IMR-90 (cell line): ENCODE measurements around the gene GCC2. TPM values are rescaled to one million over a fixed set of nuclear protein-coding genes. Genes with fewer than 3 reads are reported as not detected.

Experiments
- ATAC-seq: fragments of 200-7000 bp; cut with Tn5 transposase; 2 replicates; pipeline ENCODE4 v1.9.1; 2020; ENCODE audit warnings: low read depth, mild to moderate bottlenecking, moderate library complexity
- BruUV-seq: library from RNA; stranded (reverse); fragments of 400-500 nt; replicated peaks from 2 replicates; lab custom pipeline; 2021; lab: Mats Ljungman, UMichigan
- CTCF ChIA-PET: fragments of 300-600 bp; formaldehyde crosslinking; extraction: SDS; loops from one replicate; lab custom pipeline; 2021; ENCODE audit warnings: antibody characterized with exemption; lab: Yijun Ruan, JAX
- POLR2A ChIA-PET: fragments of 300-600 bp; sonication (Branson Sonifier 250); formaldehyde crosslinking; loops from one replicate; lab custom pipeline; 2022; ENCODE audit warnings: antibody characterized with exemption; ENCODE audit not compliant: unreplicated experiment; lab: Charles Lee
- DNase-seq: peaks from one replicate; pipeline ENCODE4 v3.0.0; 2013
- H2AFZ ChIP-seq: replicated peaks from 2 replicates; pipeline ENCODE3; 2013; ENCODE audit warnings: low read length, mild to moderate bottlenecking; ENCODE audit not compliant: poor library complexity
- H2AK5ac ChIP-seq: 2 replicates; pipeline ENCODE4 v1.6.1; 2013; ENCODE audit warnings: low read depth, low read length, inconsistent platforms
- H2AK9ac ChIP-seq: replicated peaks from 2 replicates; pipeline ENCODE3; 2013; ENCODE audit warnings: mild to moderate bottlenecking, low read depth, low read length, moderate library complexity; ENCODE audit not compliant: poor library complexity
- H2BK120ac ChIP-seq: 2 replicates; pipeline ENCODE4 v1.6.1; 2013; ENCODE audit warnings: low read depth, low read length, inconsistent platforms
- H2BK15ac ChIP-seq: 3 replicates; pipeline ENCODE4 v1.6.1; 2013; ENCODE audit warnings: low read depth, low read length, inconsistent platforms
- H2BK20ac ChIP-seq: 2 replicates; pipeline ENCODE4 v1.6.1; 2013; ENCODE audit warnings: low read depth, mild to moderate bottlenecking, inconsistent platforms, low read length, moderate library complexity
- H2BK5ac ChIP-seq: 2 replicates; pipeline ENCODE4 v1.6.1; 2013; ENCODE audit warnings: mild to moderate bottlenecking, low read depth, low read length, inconsistent platforms; ENCODE audit not compliant: poor library complexity, severe bottlenecking
- H3K14ac ChIP-seq: replicated peaks from 2 replicates; pipeline ENCODE4 v1.6.1; 2013; ENCODE audit warnings: low read depth, low read length, inconsistent platforms
- H3K18ac ChIP-seq: 2 replicates; pipeline ENCODE4 v1.6.1; 2013; ENCODE audit warnings: low read depth, low read length, control low read depth
- H3K23ac ChIP-seq: 2 replicates; pipeline ENCODE4 v1.6.1; 2013; ENCODE audit warnings: low read depth, low read length, inconsistent platforms
- H3K27ac ChIP-seq: 2 replicates; pipeline ENCODE4 v1.5.1; 2013; ENCODE audit warnings: mild to moderate bottlenecking, control low read depth, low read length; ENCODE audit not compliant: insufficient read depth
- H3K27me3 ChIP-seq: 2 replicates; pipeline ENCODE4 v1.6.1; 2013; ENCODE audit warnings: low read length; ENCODE audit not compliant: control insufficient read depth, insufficient read depth
- H3K36me3 ChIP-seq: 2 replicates; pipeline ENCODE4 v1.6.1; 2013; ENCODE audit warnings: low read length, mixed read lengths; ENCODE audit not compliant: control insufficient read depth, insufficient read depth
- H3K4ac ChIP-seq: 2 replicates; pipeline ENCODE4 v1.6.1; 2013; ENCODE audit warnings: low read depth, low read length, inconsistent platforms
- H3K4me1 ChIP-seq: 2 replicates; pipeline ENCODE4 v1.6.1; 2013; ENCODE audit warnings: low read length, mixed read lengths; ENCODE audit not compliant: control insufficient read depth, insufficient read depth
- H3K4me2 ChIP-seq: 2 replicates; pipeline ENCODE4 v1.6.1; 2013; ENCODE audit warnings: low read depth, mild to moderate bottlenecking, control low read depth, low read length, moderate library complexity
- H3K4me3 ChIP-seq: 2 replicates; pipeline ENCODE4 v1.5.1; 2013; ENCODE audit warnings: low read depth, mild to moderate bottlenecking, control low read depth, low read length, moderate library complexity; ENCODE audit not compliant: insufficient read depth
- H3K56ac ChIP-seq: 2 replicates; pipeline ENCODE4 v1.6.1; 2013; ENCODE audit warnings: low read length, inconsistent platforms; ENCODE audit not compliant: insufficient read depth; ENCODE audit errors: extremely low read depth
- H3K79me1 ChIP-seq, 2 experiments: 2 replicates each; pipeline ENCODE4 v1.6.1; 2013; ENCODE audit warnings: low read length in 2 of 2, inconsistent platforms in 1 of 2, low read depth in 1 of 2
- H3K9ac ChIP-seq: 2 replicates; pipeline ENCODE4 v1.6.1; 2013; ENCODE audit warnings: low read depth, low read length, control low read depth
- H3K9me1 ChIP-seq: 2 replicates; pipeline ENCODE4 v1.6.1; 2013; ENCODE audit warnings: low read length, inconsistent platforms; ENCODE audit not compliant: insufficient read depth
- H3K9me3 ChIP-seq: 2 replicates; pipeline ENCODE4 v1.6.1; 2013; ENCODE audit warnings: low read length; ENCODE audit not compliant: control insufficient read depth, insufficient read depth
- H4K20me1 ChIP-seq: 2 replicates; pipeline ENCODE4 v1.6.1; 2013; ENCODE audit warnings: low read length, inconsistent platforms; ENCODE audit not compliant: insufficient read depth
- H4K5ac ChIP-seq: 2 replicates; pipeline ENCODE4 v1.6.1; 2013; ENCODE audit warnings: mild to moderate bottlenecking, low read depth, low read length, control low read depth
- H4K8ac ChIP-seq, 2 experiments: 2 replicates each; pipeline ENCODE4 v1.6.1; 2013; ENCODE audit warnings: low read depth in 2 of 2, low read length in 2 of 2, control low read depth in 1 of 2, inconsistent platforms in 1 of 2
- H4K91ac ChIP-seq: 2 replicates; pipeline ENCODE4 v1.6.1; 2013; ENCODE audit warnings: low read depth, low read length, inconsistent platforms; ENCODE audit not compliant: insufficient read depth
- BHLHE40 ChIP-seq: fragments of 150-350 bp; IDR thresholded peaks from 2 replicates; pipeline ENCODE4 v1.6.1; 2016; ENCODE audit warnings: mild to moderate bottlenecking, low read depth, low read length
- CEBPB ChIP-seq: IDR thresholded peaks from 2 replicates; pipeline ENCODE4 v1.6.1; 2012; ENCODE audit warnings: low read depth, low read length, improper control_type of control experiment
- CHD1 ChIP-seq: IDR thresholded peaks from 2 replicates; pipeline ENCODE4 v1.6.1; 2012; ENCODE audit warnings: low read depth, low read length, improper control_type of control experiment
- CTCF ChIP-seq: conservative IDR thresholded peaks from 2 replicates; pipeline ENCODE4 v1.5.1; 2012; ENCODE audit warnings: mild to moderate bottlenecking, low read depth, low read length, improper control_type of control experiment
- ELK1 ChIP-seq: fragments of 150-350 bp; IDR thresholded peaks from 2 replicates; pipeline ENCODE4 v1.6.1; 2016; ENCODE audit warnings: low read depth, mild to moderate bottlenecking, low read length, moderate library complexity, borderline replicate concordance
- FOS ChIP-seq: fragments of 150-350 bp; IDR thresholded peaks from 2 replicates; pipeline ENCODE4 v1.6.1; 2016; ENCODE audit warnings: low read depth, low read length
- MAFK ChIP-seq: IDR thresholded peaks from 2 replicates; pipeline ENCODE4 v1.6.1; 2012; ENCODE audit warnings: low read depth, low read length, improper control_type of control experiment
- MAZ ChIP-seq: IDR thresholded peaks from 2 replicates; pipeline ENCODE4 v1.6.1; 2012; ENCODE audit warnings: low read depth, mild to moderate bottlenecking, low read length, improper control_type of control experiment, moderate library complexity, borderline replicate concordance
- MXI1 ChIP-seq: IDR thresholded peaks from 2 replicates; pipeline ENCODE4 v1.6.1; 2012; ENCODE audit warnings: low read depth, mild to moderate bottlenecking, low read length, moderate library complexity, borderline replicate concordance
- NFE2L2 ChIP-seq: fragments of 150-350 bp; IDR thresholded peaks from 2 replicates; pipeline ENCODE4 v1.6.1; 2016; ENCODE audit warnings: low read depth, mild to moderate bottlenecking, low read length
- POLR2A ChIP-seq: IDR thresholded peaks from 2 replicates; pipeline ENCODE4 v1.6.1; 2012; ENCODE audit warnings: mild to moderate bottlenecking, low read depth, low read length
- RAD21 ChIP-seq: IDR thresholded peaks from 2 replicates; pipeline ENCODE4 v1.6.1; 2012; ENCODE audit warnings: low read length, improper control_type of control experiment
- RCOR1 ChIP-seq: IDR thresholded peaks from 2 replicates; pipeline ENCODE4 v1.6.1; 2012; ENCODE audit warnings: mild to moderate bottlenecking, low read length, improper control_type of control experiment; ENCODE audit not compliant: insufficient replicate concordance
- RFX5 ChIP-seq: IDR thresholded peaks from 2 replicates; pipeline ENCODE4 v1.8.0; 2012; ENCODE audit warnings: low read depth, mild to moderate bottlenecking, low read length, moderate library complexity
- SMC3 ChIP-seq: fragments of 150-350 bp; IDR thresholded peaks from 2 replicates; pipeline ENCODE4 v1.6.1; 2016; ENCODE audit warnings: low read depth, mild to moderate bottlenecking, antibody characterized with exemption, low read length, moderate library complexity
- USF2 ChIP-seq: fragments of 150-350 bp; IDR thresholded peaks from 2 replicates; pipeline ENCODE4 v1.6.1; 2017; ENCODE audit warnings: mild to moderate bottlenecking, antibody characterized with exemption, low read length, low read depth
- WGBS, 2 experiments: methylation state at CpG; one replicate each; pipeline versions ENCODE4 v1.1.5 to v1.1.7; 2013; ENCODE audit warnings: missing lambda C conversion rate in 2 of 2; ENCODE audit not compliant: insufficient read length in 1 of 2; ENCODE audit errors: extremely low coverage in 2 of 2; 5-methylcytosine and 5-hydroxymethylcytosine counted together
- dilution Hi-C: fragments of 300-500 bp; cut with HindIII; formaldehyde crosslinking; loops from one replicate; pipeline ENCODE4 v1.14.3; 2018; ENCODE audit warnings: low sequenced_read_pairs; ENCODE audit not compliant: unreplicated experiment
- in situ Hi-C: fragments of 300-500 bp; cut with MboI; formaldehyde crosslinking; loops from 3 replicates; pipeline ENCODE4 v1.14.3; 2019; ENCODE audit warnings: low sequenced_read_pairs, inconsistent platforms, mixed read lengths
- intact Hi-C: fragments of 100-400 bp; cut with micrococcal nuclease; formaldehyde crosslinking; loops from 2 replicates; pipeline ENCODE4 v1.10.0; 2022
- polyA plus RNA-seq, 3 experiments: library from polyadenylated mRNA; depleted of rRNA; stranded (reverse); fragments of >200 nt; gene quantifications; 2 replicates each; pipeline ENCODE4 v1.2.3, GENCODE V29; 2012; ENCODE audit warnings: low replicate concordance in 1 of 3
- total RNA-seq: library from RNA; depleted of rRNA; stranded (reverse); fragments of >200 nt; gene quantifications from 2 replicates; pipeline ENCODE4 v1.2.3, GENCODE V29; 2012

Gene GCC2
- total and polyA plus RNA-seq, 2 of the 4 experiments (the other 2 are of a cell fraction): 6.4 to 8.6 TPM

GRCh38 chr2:108451976-108452375, 3.0 kb downstream of the GCC2 start:
- H4K20me1 ChIP-seq: no peaks in the 10 kb centered on the region
- peaks cover 6% of the 10 kb centered on the region for H3K9me1 ChIP-seq
- H3K27ac ChIP-seq: no peak overlapping the region
- H2AK9ac ChIP-seq: no peak overlapping the region
- in situ Hi-C loops: no loop called here
- TF ChIP-seq ELK1: no peak
- no peak for TF ChIP-seq MAFK
- TF ChIP-seq CEBPB: no peak
- TF ChIP-seq CHD1: no peak
- no peak for TF ChIP-seq RAD21
- TF ChIP-seq USF2: no peak
- TF ChIP-seq RCOR1: no peak
- no peak for TF ChIP-seq CTCF
- TF ChIP-seq FOS: no peak
- TF ChIP-seq POLR2A: no peak
- TF ChIP-seq NFE2L2: no peak
- TF ChIP-seq MXI1: no peak
- TF ChIP-seq BHLHE40: no peak
- TF ChIP-seq MAZ: no peak
- no peak for TF ChIP-seq RFX5
- no peak for TF ChIP-seq SMC3
- no peak overlapping the region for H4K91ac ChIP-seq
- no peak overlapping the region for H3K14ac ChIP-seq
- H3K23ac ChIP-seq: no peak overlapping the region
- no peak overlapping the region for H4K8ac ChIP-seq
- no peak overlapping the region for H4K5ac ChIP-seq
- WGBS, 2 experiments: 87% methylated on average over 3 of the region's 4 CpGs; no CpG with 5 or more reads in 1 of the 2 experiments
- ChIA-PET POLR2A (no interaction called here), CTCF (no interaction called here)
- H3K56ac ChIP-seq: no peak overlapping the region
- H3K36me3 ChIP-seq: peaks cover 17% of the 10 kb centered on the region
- H3K27me3 ChIP-seq: no peaks in the 10 kb centered on the region
- H2BK20ac ChIP-seq: no peak overlapping the region
- H2BK5ac ChIP-seq: no peak overlapping the region
- no peak overlapping the region for H2BK15ac ChIP-seq
- no TSS peak for BruUV-seq
- dilution Hi-C loops: no loop called here
- H2AK5ac ChIP-seq: no peak overlapping the region
- H3K4me1 ChIP-seq: no peaks in the 10 kb centered on the region
- ATAC-seq (no peak), DNase-seq (no peak)
- H3K79me1 ChIP-seq: peaks cover 5 to 29% of the 10 kb centered on the region in 2 experiments
- intact Hi-C loops: no loop called here
- H3K9ac ChIP-seq: no peak overlapping the region
- no peak overlapping the region for H3K4ac ChIP-seq
- H2AFZ ChIP-seq: no peak overlapping the region
- no peak overlapping the region for H2BK120ac ChIP-seq
- H3K18ac ChIP-seq: no peak overlapping the region
- no peak overlapping the region for H3K4me2 ChIP-seq
- no peak overlapping the region for H3K4me3 ChIP-seq
- H3K9me3 ChIP-seq: no peaks in the 10 kb centered on the region
